ENCODE data around the gene ARSG.

DNA sequence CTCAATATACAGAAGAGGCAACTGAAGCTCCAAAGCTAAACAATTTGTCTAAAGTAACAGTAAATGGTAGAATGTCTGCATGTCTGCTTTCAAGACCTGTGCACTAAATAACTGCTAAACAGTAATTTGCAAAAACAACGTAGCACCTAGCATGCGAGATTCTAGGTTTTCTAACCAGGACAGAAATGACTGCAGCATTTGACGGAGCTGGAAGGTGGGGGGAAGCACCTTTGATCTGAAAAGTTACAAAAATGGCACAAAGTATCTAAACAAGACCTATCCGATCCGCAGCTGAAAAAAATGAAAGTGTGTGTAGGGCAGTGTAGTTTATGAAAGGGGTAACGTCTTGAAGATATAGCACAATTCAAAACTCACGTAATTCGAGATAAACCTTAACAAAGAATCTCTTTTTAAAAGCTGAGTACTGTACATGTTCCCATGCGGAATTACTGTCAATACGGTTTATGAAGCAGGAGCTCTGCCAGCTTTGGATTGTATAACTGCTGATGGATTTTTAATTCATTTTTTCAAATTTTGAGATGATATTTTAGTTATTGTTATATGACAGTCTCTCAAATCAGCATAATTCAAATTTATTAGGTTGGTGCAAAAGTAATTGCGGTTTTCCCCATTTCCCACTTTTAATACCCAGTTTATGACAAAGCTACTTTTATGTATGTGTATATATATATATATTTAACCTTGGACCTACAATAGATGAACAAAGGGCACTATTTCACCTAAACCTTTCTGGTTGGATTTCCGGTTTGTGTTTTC, 167.2 kb downstream of the ARSG start:
- TF ChIP-seq, protein P1, sequence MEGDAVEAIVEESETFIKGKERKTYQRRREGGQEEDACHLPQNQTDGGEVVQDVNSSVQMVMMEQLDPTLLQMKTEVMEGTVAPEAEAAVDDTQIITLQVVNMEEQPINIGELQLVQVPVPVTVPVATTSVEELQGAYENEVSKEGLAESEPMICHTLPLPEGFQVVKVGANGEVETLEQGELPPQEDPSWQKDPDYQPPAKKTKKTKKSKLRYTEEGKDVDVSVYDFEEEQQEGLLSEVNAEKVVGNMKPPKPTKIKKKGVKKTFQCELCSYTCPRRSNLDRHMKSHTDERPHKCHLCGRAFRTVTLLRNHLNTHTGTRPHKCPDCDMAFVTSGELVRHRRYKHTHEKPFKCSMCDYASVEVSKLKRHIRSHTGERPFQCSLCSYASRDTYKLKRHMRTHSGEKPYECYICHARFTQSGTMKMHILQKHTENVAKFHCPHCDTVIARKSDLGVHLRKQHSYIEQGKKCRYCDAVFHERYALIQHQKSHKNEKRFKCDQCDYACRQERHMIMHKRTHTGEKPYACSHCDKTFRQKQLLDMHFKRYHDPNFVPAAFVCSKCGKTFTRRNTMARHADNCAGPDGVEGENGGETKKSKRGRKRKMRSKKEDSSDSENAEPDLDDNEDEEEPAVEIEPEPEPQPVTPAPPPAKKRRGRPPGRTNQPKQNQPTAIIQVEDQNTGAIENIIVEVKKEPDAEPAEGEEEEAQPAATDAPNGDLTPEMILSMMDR (conservative IDR thresholded peaks at IDR 0.05): no peak
- no peak for TF ChIP-seq ZFX (IDR thresholded peaks at IDR 0.05)

All from C4-2B (cell line).